Stimulated activated effector memory CD8-positive, alpha-beta T cell treated with anti-CD3 and anti-CD28 coated beads, Interleukin-12 subunit alpha, Interleukin-12 subunit beta, amount 100 ng/mL, for 72 hours (primary cell): ENCODE data around the gene MTX1.

Source experiments
- ATAC-seq: fragments of 150-1000 bp; cut with Tn5 transposase; 2 replicates; pipeline ENCODE4 v1.10.0; 2021
- DNase-seq, 2 donors: peaks; one replicate each; pipeline ENCODE4 v3.0.0; 2021 to 2022; ENCODE audit warnings: low spot score in 2 of 2
- H3K27ac Mint-ChIP-seq: one replicate; pipeline ENCODE4 v1.8.0; 2022; ENCODE audit warnings: mild to moderate bottlenecking, mixed read lengths
- H3K36me3 Mint-ChIP-seq: one replicate; pipeline ENCODE4 v1.8.0; 2022; ENCODE audit warnings: mild to moderate bottlenecking, mixed read lengths
- H3K4me1 Mint-ChIP-seq: one replicate; pipeline ENCODE4 v1.8.0; 2022; ENCODE audit warnings: mixed read lengths
- H3K4me3 Mint-ChIP-seq: one replicate; pipeline ENCODE4 v1.8.0; 2022; ENCODE audit warnings: mild to moderate bottlenecking, mixed read lengths
- H3K9me3 Mint-ChIP-seq: one replicate; pipeline ENCODE4 v1.8.0; 2022; ENCODE audit warnings: mixed read lengths

The MTX1 gene

DNA sequence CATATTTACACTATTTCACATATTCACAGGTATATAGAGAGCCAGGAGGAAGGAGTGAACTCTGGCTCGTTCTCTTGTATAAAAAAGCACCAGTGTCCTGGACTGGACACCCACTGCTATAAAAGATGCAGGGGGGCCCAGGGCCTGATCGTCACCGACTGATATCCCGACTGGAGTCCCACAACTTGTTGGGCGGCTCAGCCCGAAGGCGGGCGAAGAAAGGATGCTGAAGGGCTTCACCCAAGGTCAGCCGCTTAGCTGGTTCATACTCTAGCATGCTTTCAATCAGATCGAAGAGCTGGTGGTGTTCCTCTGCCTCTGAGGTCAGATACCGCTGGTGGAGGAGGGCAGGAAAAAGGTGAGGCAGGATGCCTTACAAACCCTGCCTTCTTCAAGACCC, 54.6 kb downstream of the MTX1 start:
- H3K27ac Mint-ChIP-seq = peak overlapping the region; percentile 97
- H3K4me1 Mint-ChIP-seq = peaks cover 38% of the 10 kb centered on the region
- no peaks in the 10 kb centered on the region for H3K9me3 Mint-ChIP-seq
- H3K36me3 Mint-ChIP-seq = peaks cover 100% of the 10 kb centered on the region
- H3K4me3 Mint-ChIP-seq = peak overlapping the region; percentile 99
- ATAC-seq = no peak
- DNase-seq = no peak
